ENCODE data around the gene TMEM184A.
"Not testable (repeated sequence)": the region's sequence is repeated elsewhere in the genome, so short reads cannot be mapped to it uniquely, and the experiment has no call there.

- TF ChIP-seq PAX5 (IDR thresholded peaks at IDR 0.05; ENCODE audit: borderline replicate concordance, low read depth, low read length); CTCF (IDR thresholded peaks at IDR 0.05 in 2 of 3, conservative IDR thresholded peaks at IDR 0.05 in 1 of 3; ENCODE audit: control insufficient read depth in 2 of 3, extremely low read depth in 1 of 3, insufficient read depth in 1 of 3, low read depth in 3 of 3, low read length in 3 of 3); FOXK2 (IDR thresholded peaks at IDR 0.05): not testable (repeated sequence)
Measured at GRCh38 chr7:1583241-1583930, 27.4 kb upstream of the TMEM184A start.

All from GM12878 (cell line).